AG20443 (cell line): ENCODE measurements around the gene MYO15B.
"Not testable (repeated sequence)": the region's sequence is repeated elsewhere in the genome, so short reads cannot be mapped to it uniquely, and the experiment has no call there.

Experiments used
- DNase-seq: peaks from one replicate; pipeline ENCODE4 v3.0.0; 2012; ENCODE audit warnings: low spot score, mixed read lengths

The MYO15B gene

DNA sequence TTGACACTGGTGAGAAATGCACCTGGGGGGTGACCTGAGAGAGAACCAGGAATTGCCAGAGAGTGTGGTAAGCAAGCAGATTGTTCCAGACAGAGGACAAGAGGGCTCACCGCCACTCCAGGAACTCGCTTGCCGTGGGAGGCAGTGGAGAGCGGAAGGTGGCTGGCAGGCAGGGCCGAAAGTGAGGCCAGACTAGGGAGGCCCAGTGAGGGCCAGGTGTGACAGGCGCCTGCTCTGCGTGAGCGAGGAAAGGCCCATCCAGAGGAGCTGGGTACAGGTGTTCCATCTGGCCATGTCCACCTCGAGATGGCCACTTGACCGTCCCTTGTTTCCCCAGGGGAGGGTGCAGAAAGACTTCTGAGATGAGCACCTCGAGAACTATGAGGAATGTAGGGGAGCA is 11.9 kb upstream of the MYO15B start:
- DNase-seq, result no peak

GRCh38 chr17:75576661-75577060 is 10.9 kb upstream of the MYO15B start:
- no peak for DNase-seq

DNA sequence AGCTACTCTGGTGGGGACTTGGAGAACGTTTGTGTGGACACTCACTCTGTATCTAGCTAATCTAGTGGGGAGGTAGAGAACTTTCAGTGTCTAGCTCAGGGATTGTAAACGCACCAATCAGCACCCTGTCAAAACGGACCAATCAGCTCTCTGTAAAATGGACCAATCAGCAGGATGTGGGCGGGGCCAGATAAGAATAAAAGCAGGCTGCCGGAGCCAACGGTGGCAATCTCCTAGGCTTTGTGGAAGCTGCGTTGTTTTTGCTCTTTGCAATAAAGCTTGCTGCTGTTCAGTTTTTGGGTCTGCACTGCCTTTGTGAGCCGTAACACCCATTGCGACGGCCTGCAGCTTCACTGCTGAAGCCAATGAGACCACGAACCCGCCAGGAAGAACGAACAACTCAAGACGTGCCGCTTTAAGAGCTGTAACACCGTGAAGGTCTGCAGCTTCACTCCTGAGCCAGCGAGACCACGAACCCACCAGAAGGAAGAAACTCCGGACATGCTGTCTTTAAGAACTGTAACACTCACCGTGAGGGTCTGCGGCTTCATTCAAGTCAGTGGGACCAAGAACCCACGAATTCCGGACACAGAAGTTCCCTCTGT is 6.4 kb upstream of the MYO15B start:
- DNase-seq, result not testable (repeated sequence)

DNA sequence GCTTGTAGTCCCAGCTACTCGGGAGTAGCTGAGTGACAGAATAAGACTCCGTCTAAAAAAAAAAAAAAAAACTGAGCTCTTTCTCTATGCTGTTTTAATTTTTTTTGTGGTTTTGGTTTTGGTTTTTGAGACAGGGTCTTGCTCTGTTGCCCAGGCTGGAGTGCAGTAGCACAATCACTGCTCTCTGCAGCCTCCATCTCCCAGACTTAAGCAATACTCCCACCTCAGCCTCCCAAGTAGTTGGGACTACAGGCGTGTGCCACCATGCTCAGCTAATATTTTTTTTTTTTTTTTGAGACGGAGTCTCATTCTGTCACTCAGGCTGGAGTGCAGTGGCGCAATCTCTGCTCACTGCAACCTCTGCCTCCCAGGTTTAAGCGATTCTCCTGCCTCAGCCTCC is 4.4 kb upstream of the MYO15B start:
- not testable (repeated sequence) for DNase-seq

- DNase-seq, result no peak
These were observed 2.8 kb upstream of the MYO15B start for GRCh38 chr17:75584849-75585175.

GRCh38 chr17:75588596-75589011 is 1.0 kb downstream of the MYO15B start:
- no peak for DNase-seq

DNA sequence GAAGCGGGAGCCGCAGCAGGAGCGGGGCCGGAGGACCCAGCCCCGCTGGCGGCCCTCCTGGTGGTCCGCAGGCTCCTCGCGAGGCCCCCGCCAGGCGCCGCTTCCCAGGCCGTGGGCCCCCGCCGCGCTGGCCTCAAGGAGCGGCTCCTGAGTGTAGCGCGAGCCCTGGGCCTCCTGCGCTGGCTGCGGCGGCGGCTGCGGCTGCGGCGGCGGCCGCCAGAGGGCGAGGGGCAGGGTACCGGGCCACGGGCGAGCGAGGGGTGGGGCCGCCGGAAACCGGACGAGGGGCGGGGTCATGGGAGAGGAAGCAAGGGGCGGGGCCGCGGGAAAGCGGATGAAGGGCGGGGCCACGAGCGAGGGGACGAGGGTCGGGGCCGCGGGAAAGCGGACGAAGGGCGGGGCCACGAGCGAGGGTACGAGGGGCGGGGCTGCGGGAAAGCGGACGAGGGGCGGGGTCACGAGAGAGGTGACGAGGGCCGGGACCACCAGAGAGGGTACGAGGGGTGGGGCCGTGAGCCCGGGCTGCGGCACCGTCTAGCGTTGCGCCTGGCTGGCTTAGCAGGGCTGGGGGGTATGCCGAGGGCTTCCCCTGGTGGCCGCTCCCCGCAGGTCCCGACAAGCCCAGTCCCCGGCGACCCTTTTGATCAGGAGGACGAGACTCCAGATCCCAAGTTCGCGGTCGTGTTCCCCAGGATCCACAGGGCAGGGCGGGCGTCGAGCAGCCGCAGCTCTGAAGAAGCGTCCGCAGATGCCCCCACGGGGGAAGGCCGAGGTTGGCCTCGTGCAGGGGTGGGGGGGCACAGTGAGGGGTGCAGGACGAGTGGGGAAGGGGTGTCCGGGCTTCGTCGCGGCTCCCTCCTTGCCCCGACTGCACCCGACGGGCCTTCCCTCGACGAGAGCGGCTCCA is 1.7 kb downstream of the MYO15B start:
- DNase-seq, result peak; percentile 100

DNA sequence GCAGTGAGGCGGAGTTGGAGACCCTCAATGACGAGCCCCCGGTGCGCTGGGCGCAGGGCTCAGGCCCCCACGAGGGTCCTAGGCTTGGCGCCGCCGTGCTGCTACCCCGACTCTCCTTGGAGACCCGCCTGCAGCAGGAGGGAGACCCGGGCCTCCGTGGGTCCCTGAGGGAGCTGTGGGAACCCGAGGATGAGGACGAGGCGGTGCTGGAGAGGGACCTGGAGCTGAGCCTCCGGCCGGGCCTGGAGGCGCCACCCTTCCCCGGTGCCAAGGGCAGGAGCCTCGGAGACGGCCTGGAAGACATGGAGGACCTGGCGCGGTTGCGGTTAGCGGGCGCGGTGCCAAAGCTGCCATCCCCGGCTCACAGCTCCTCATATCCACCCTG is 2.3 kb downstream of the MYO15B start:
- DNase-seq, result no peak

- no peak for DNase-seq
These were observed 2.7 kb downstream of the MYO15B start for GRCh38 chr17:75590314-75590761.

DNA sequence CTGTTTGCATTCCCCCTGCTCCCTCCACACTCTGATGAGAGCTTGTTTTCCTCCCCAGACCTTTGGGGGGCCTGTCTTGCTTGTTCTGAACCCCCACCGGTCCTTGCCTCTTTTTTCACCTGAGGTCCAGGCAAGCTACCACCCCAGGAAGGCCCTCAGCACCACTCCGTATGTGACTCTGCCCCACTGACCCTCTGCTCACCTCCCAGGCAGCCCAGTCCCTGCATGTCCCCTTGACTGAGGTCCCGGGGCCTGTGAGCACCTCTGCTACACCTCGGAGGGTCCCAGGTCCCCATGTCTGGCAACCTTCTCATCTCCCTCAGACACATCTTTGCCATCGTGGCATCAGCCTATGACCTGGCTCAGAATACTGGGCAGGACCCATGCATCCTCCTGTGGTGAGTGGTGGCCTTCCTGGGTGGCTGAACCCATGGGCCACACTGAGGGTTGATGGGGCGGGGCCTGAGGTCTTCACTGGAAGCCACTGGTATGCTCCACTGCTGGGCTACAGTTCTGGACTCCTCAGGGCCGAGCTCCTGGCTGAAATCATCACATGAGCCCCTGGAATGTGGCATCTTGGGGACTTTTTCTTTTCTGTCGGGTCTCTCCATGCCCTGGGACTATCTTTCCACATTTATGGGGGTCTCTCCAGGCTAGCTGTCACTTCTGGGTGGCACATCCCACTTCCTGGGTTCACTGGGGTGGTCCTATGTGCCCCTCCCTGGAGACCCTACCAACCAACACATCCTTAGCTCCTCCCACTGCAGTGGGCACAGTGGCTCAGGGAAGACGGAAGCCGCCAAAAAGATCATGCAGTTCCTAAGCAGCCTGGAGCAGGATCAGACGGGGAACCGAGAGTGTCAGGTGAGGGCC is 3.5 kb downstream of the MYO15B start:
- no peak for DNase-seq

- DNase-seq, result no peak
These were observed 4.2 kb downstream of the MYO15B start for GRCh38 chr17:75591722-75592302.

GRCh38 chr17:75592348-75593020 is 4.9 kb downstream of the MYO15B start:
- DNase-seq, result no peak

GRCh38 chr17:75593430-75593829 is 5.8 kb downstream of the MYO15B start:
- not testable (repeated sequence) for DNase-seq

GRCh38 chr17:75594499-75595283 is 7.1 kb downstream of the MYO15B start:
- DNase-seq, result no peak

GRCh38 chr17:75595284-75595919 is 7.8 kb downstream of the MYO15B start:
- DNase-seq, result no peak

DNA sequence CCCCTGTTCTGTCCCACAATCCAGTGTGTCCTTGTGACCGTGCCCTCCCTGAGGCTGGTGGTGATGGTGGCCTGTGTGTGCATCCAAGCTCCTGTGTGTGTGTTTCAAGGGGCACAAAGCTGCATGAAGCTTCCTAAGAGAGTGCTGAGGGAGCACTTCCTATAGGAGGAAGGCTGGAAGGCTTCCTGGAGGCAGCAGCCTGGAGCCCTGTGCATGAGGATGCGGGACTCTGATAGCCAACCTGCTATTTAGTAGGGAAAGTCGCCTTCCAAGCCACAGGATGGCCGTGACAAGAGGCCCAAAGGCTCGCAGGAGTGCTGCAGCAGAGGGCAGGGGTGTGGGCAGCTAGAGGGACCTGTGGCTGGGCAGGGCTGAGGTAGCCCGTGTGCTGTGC is 8.3 kb downstream of the MYO15B start:
- DNase-seq, result no peak

DNA sequence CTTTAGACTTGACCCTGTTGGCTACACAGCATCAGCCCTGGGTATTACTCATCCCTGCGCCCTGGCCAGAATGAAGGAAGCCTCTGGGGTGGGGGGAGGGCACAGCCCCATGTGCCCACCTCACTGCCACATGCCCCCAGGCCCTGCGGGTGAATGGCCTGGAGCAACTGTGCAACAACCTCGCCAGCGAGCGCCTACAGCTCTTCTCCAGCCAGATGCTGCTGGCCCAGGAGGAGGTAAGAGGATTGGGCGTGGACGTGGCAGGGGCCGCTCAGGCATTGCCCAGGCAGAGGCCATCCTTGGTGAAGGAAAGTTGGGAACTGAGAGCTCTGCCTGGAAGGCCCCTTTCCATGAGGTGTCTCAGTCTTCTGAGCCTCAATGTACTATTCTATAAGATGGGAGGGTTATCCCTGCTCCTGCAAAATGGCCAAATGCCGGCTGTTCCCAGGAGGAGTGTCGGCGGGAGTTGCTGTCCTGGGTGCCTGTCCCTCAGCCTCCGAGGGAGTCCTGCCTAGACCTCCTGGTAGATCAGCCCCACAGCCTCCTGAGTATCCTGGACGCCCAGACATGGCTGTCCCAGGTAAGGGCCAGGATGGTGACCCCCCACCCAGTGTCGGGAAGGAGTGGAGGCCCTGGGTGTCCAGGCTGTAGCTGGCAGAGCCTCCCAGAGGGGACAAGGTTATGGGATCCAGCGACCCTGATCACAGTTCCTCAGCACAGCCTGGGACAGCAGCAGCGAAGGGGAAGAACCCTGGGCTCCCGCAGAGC is 8.9 kb downstream of the MYO15B start:
- no peak for DNase-seq

- DNase-seq, result peak; percentile 72
These were observed 13.7 kb downstream of the MYO15B start for GRCh38 chr17:75601057-75601987.
